ENCODE data around the gene RNF31.

The RNF31 gene

GRCh38 chr14:24138396-24139271 lies 8.7 kb upstream of the RNF31 start:
- DNase-seq = no peak

GRCh38 chr14:24139272-24139934 lies 7.9 kb upstream of the RNF31 start:
- no peak for DNase-seq

- DNase-seq = peak; percentile 99
Measured at GRCh38 chr14:24141097-24141880, 6.0 kb upstream of the RNF31 start, which contains the start of gene EMC9. TSS of gene EMC9 (minus strand) at chr14:24141591. CDS start at chr14:24141304, 287 bp downstream.

GRCh38 chr14:24143511-24143910 lies 3.8 kb upstream of the RNF31 start:
- DNase-seq = no peak

- no peak for DNase-seq
Measured at GRCh38 chr14:24144451-24144850, 2.8 kb upstream of the RNF31 start.

GRCh38 chr14:24145219-24145618 lies 2.1 kb upstream of the RNF31 start:
- DNase-seq = no peak

GRCh38 chr14:24145690-24146452 lies 1.4 kb upstream of the RNF31 start:
- no peak for DNase-seq

GRCh38 chr14:24146453-24146977 lies 783 bp upstream of the RNF31 start, which contains the start of gene PSME2:
TSS of gene PSME2 (minus strand) at chr14:24146610. CDS start at chr14:24146581, 29 bp downstream.
- peak; percentile 97 for DNase-seq

- DNase-seq = no peak
Measured at GRCh38 chr14:24147761-24148428, 597 bp downstream of the RNF31 start.

GRCh38 chr14:24149302-24149969 lies 2.1 kb downstream of the RNF31 start:
- no peak for DNase-seq

- no peak for DNase-seq
Measured at GRCh38 chr14:24150061-24150460, 2.8 kb downstream of the RNF31 start.

- DNase-seq = no peak
Measured at GRCh38 chr14:24150567-24150966, 3.3 kb downstream of the RNF31 start.

- no peak for DNase-seq
Measured at GRCh38 chr14:24150993-24151392, 3.7 kb downstream of the RNF31 start.

- DNase-seq = no peak
Measured at GRCh38 chr14:24151404-24152080, 4.2 kb downstream of the RNF31 start.

- no peak for DNase-seq
Measured at GRCh38 chr14:24155100-24155499, 7.8 kb downstream of the RNF31 start.

GRCh38 chr14:24156840-24157239 lies 9.5 kb downstream of the RNF31 start:
- no peak for DNase-seq

GRCh38 chr14:24157331-24157730 lies 10.0 kb downstream of the RNF31 start:
- no peak for DNase-seq

- DNase-seq = no peak
Measured at GRCh38 chr14:24159777-24160498, 12.6 kb downstream of the RNF31 start.

GRCh38 chr14:24160499-24160849 lies 13.2 kb downstream of the RNF31 start:
- no peak for DNase-seq

All from left hindlimb (tissue), 1 donor.